NCI-H146 (cell line): ENCODE data around the gene ATXN1.
A peak's percentile ranks its signal among the peaks of the same experiment; 100 is the strongest.

Experiments used
- DNase-seq: peaks from one replicate; lab custom pipeline; 2025; lab: John Stamatoyannopoulos, UW

Gene ATXN1

GRCh38 chr6:16698162-16698533, 63.1 kb downstream of the ATXN1 start:
- peak; percentile 63 for DNase-seq

GRCh38 chr6:16697437-16698161, 63.7 kb downstream of the ATXN1 start:
- peak; percentile 69 for DNase-seq

DNA sequence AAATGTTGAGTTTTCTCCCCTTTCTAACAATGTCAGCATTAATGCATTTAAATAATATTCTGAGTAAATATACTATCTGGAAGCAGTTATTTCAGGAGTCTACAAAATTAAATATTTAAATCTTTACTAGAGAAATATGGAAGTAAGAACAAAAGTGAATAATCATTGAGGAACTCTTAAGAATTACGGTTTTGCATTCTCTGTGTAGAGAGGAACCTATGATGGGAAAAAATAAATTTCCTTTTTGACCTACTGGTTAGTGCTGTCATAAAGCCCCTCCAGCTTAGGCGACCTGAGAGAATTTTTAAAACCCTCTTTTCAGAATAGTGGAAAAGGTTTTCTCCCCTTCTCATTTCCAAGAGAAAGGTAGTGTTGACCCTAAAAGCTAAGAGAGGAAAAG, 64.8 kb downstream of the ATXN1 start:
- no peak for DNase-seq

DNA sequence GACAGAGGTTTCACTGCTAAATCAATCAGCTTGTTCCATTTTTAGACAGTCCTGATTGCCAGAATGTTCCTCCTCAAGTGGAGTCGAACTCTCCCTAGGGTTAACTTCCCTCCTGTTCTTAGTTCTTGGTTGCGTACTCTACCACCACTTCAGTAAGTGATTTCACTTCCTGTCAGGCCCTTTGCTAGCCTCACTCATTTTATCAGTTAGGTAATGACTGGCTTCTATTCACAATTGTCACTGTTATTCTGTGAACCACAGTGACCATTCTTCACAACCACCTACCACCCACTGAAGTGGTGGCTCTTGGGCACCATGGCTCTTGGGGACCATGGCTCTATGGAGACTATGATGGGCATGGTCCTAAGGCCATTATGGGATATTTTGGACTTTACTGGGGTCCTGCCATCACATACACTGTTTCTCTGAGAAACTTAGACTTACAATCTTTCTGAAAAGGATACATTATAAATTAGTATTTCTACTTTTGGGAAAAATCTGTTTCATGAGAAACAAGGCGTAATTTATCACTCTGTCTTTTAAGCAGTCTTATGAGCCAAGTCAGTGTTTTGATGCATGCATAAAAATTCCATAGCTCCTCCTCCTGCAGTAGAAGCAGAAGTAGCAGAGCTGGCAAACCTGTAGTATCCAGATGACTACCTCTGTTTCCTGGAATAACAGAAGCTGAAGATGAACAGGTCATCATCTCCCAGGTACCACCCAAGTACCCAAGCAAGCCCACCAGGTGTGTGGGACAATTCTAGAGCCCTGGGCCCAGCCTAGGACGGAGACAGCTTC, 66.3 kb downstream of the ATXN1 start:
- no peak for DNase-seq

GRCh38 chr6:16691324-16691723, 69.9 kb downstream of the ATXN1 start:
- DNase-seq = no peak

DNA sequence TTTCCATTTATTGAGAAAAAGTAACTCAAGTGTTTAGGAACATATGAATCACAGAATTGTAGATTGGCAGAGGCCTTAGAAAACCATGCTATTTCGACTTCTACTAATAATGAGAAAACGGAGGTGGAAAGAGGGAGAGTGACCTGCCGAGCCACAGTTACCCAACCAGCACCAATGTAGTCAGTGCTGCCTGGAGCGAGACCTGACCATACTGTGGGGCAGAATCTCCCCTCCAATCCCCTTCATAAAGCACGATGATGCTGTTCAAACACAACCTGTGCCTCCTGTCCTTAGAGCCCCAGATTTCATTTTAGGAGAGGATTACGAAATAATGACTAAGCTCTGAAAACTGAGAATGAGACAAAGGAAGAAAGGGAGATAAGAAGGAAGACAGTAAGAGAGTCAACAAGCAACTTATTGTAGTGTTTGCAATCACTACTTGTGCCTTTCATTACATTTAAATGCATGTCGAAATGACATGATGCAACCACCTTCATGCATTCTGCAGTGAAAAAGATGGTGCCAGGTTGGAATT, 70.6 kb downstream of the ATXN1 start:
- DNase-seq = no peak

GRCh38 chr6:16689788-16690607, 71.3 kb downstream of the ATXN1 start:
- DNase-seq = no peak

- DNase-seq = no peak
Observed at GRCh38 chr6:16688984-16689636, 72.2 kb downstream of the ATXN1 start.

GRCh38 chr6:16688436-16688835, 72.8 kb downstream of the ATXN1 start:
- DNase-seq = no peak

GRCh38 chr6:16687045-16687444, 74.2 kb downstream of the ATXN1 start:
- DNase-seq = no peak

DNA sequence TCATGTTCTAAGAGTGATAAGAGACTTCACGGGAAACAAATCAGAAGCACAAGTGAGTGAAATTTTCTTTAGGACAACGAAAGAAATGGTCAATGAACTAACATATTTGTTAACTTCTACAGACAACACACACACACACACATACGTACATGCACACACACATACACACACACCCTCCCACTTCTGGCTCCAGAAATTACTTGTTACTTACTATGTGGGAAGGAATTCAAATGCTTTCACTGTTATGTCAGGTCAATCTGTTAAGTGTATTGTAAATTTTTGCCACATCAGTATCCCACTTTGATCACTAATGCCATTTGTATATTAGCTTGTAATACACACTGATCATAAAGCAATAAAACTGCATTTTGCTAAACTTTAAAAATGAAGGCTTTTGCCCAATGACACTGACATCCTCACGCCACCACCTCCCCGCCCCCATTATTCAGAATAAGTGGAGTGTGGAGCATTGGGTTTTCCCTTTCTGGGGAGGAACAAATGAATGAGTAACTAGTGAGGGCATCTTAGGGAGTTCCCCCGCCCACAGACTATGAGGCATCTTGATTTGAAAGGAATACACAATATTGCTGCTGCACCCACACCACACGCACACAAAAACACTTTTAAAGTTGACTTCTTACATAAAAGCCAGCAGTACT, 76.2 kb downstream of the ATXN1 start:
- DNase-seq = no peak

GRCh38 chr6:16684195-16684689, 77.0 kb downstream of the ATXN1 start:
- DNase-seq = no peak

- no peak for DNase-seq
Observed at GRCh38 chr6:16683641-16684194, 77.5 kb downstream of the ATXN1 start.

- DNase-seq = no peak
Observed at GRCh38 chr6:16681260-16681873, 79.9 kb downstream of the ATXN1 start.

GRCh38 chr6:16679050-16679449, 82.2 kb downstream of the ATXN1 start:
- no peak for DNase-seq

GRCh38 chr6:16677458-16677857, 83.8 kb downstream of the ATXN1 start:
- no peak for DNase-seq

- DNase-seq = no peak
Observed at GRCh38 chr6:16676978-16677377, 84.3 kb downstream of the ATXN1 start.

- DNase-seq = no peak
Observed at GRCh38 chr6:16676376-16676775, 84.9 kb downstream of the ATXN1 start.

DNA sequence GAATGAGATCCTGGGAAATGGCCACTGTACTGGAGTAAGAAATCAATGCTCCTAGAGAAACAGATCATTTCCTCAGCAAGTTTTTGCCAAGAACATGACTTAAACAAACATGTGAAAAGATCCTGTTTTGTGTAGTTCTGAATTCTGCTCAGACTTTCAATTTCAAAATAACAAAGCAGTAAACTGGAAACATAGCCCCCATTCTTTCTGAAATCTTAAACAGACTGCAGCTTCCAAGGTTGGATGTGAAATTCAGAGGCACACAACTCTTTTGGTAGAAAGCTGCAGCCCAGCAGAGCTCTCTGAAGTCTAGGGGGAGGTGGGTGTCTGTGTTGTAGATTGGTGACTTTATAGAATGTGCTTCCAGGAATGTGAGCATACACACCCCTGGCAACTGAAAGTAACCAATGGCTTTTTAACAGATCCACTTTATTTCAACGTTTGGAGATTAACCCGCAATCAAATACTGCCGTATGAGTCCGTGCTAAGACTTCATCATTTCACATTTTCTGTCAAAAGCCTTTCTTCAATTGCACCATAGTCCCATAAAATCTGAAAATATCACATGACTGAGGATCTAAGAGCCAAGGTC, 86.4 kb downstream of the ATXN1 start:
- DNase-seq = no peak
